ENCODE measurements around the gene RBM33.

RBM33 gene

DNA sequence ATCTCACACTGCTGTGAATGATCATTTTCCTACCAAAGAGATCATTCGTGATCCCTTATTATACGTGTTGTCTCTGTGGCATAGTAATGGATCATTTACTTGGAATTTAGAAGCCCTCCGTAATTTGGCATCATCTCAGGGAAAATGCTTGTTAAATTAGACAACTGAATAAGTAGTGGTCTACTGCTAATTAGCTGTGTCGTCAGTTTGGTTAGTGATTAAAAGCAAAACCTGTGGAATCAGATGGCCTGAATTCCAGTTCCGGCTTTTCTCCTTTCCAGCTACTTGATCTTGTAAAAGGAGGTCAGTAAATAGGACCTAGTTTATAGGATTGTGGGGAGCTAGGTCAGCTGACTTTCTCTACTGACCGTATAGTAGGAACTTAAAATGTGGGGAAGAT lies 65.6 kb downstream of the RBM33 start:
- no peaks in the 10 kb centered on the region for H3K4me1 Mint-ChIP-seq
- H3K27ac Mint-ChIP-seq: no peak overlapping the region
- peaks cover 5% of the 10 kb centered on the region for H3K27me3 Mint-ChIP-seq (ENCODE audit: low read depth, poor library complexity)
- H3K36me3 Mint-ChIP-seq (ENCODE audit: low read depth): peaks cover 57% of the 10 kb centered on the region
- no peaks in the 10 kb centered on the region for H3K9me3 Mint-ChIP-seq
- TF ChIP-seq, protein P1, sequence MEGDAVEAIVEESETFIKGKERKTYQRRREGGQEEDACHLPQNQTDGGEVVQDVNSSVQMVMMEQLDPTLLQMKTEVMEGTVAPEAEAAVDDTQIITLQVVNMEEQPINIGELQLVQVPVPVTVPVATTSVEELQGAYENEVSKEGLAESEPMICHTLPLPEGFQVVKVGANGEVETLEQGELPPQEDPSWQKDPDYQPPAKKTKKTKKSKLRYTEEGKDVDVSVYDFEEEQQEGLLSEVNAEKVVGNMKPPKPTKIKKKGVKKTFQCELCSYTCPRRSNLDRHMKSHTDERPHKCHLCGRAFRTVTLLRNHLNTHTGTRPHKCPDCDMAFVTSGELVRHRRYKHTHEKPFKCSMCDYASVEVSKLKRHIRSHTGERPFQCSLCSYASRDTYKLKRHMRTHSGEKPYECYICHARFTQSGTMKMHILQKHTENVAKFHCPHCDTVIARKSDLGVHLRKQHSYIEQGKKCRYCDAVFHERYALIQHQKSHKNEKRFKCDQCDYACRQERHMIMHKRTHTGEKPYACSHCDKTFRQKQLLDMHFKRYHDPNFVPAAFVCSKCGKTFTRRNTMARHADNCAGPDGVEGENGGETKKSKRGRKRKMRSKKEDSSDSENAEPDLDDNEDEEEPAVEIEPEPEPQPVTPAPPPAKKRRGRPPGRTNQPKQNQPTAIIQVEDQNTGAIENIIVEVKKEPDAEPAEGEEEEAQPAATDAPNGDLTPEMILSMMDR (IDR thresholded peaks at IDR 0.05): no peak
- H3K4me3 Mint-ChIP-seq: no peak overlapping the region
- DNase-seq: no peak

DNA sequence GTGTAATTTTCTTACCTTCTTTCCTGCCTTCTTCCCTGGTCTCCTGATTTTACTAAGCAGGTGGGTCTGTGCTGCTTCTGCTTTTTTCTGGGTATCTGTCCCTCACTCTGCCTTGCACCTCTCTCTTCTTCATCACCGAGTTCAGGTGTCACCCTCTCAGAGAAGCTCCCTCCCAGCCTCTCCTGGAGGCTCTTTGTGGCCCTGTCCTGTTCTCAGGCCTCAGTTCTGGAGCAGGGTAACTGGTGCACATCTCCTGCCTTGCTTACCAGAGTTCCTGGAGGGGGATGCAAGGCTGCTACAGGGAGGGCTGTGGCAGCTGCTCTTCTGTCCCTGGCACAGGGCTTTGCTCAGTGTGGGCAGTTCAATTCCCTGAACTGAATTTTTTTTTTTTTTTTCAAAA lies 66.1 kb downstream of the RBM33 start:
- Mint-ChIP-seq H3K4me1 (no peaks in the 10 kb centered on the region), H3K27me3 (ENCODE audit: low read depth, poor library complexity) (peaks cover 5% of the 10 kb centered on the region), H3K36me3 (ENCODE audit: low read depth) (peaks cover 57% of the 10 kb centered on the region), H3K4me3 (no peak overlapping the region), H3K27ac (no peak overlapping the region), H3K9me3 (no peaks in the 10 kb centered on the region)
- DNase-seq: no peak
- TF ChIP-seq, protein P1 (IDR thresholded peaks at IDR 0.05): no peak

DNA sequence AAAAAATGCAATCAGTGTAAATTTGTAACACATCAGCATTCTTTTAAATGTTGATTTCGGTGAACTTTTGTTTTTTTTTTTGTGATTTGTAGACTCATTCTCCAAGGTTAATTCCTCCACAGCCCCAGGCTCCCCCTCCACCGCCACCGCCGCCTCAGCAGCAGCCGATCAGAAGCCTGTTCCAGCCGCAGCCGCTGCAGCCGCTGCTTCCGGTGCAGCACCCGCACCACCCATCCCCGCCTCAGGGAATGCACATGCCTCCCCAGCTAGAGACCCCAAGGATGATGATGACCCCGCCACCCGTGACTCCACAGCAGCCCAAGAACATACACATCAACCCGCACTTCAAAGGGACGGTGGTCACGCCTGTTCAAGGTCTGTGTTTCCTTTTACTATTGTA lies 66.6 kb downstream of the RBM33 start:
- peaks cover 52% of the 10 kb centered on the region for H3K36me3 Mint-ChIP-seq (ENCODE audit: low read depth)
- DNase-seq: no peak
- TF ChIP-seq, protein P1 (IDR thresholded peaks at IDR 0.05): no peak
- no peak overlapping the region for H3K27ac Mint-ChIP-seq
- H3K4me1 Mint-ChIP-seq: no peaks in the 10 kb centered on the region
- no peaks in the 10 kb centered on the region for H3K9me3 Mint-ChIP-seq
- H3K27me3 Mint-ChIP-seq (ENCODE audit: low read depth, poor library complexity): peaks cover 5% of the 10 kb centered on the region
- no peak overlapping the region for H3K4me3 Mint-ChIP-seq

DNA sequence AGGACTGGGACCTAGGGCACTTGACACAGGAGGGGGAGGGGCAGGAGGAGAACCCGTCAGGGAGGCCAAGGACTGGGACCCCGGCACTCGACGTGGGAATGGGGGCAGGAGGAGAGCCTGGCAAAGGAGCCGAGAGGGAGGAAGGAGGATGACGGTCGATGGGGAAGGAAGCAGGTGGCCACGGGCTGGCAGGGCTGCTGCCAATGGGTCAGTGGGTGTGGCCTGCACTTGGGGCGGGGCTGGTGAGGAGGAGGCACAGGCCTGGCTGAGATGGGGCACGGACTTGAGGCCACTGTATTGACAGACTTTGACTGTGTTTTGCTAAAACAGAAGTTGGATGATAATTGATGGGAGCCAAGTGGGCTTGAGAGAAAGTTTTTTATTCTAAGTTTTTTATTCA lies 68.9 kb downstream of the RBM33 start:
- H3K4me3 Mint-ChIP-seq: no peak overlapping the region
- no peaks in the 10 kb centered on the region for H3K4me1 Mint-ChIP-seq
- H3K9me3 Mint-ChIP-seq: no peaks in the 10 kb centered on the region
- DNase-seq: no peak
- TF ChIP-seq, protein P1 (IDR thresholded peaks at IDR 0.05): no peak
- H3K36me3 Mint-ChIP-seq (ENCODE audit: low read depth): peaks cover 64% of the 10 kb centered on the region
- H3K27ac Mint-ChIP-seq: peak overlapping the region; percentile 68
- H3K27me3 Mint-ChIP-seq (ENCODE audit: low read depth, poor library complexity): peaks cover 5% of the 10 kb centered on the region

DNA sequence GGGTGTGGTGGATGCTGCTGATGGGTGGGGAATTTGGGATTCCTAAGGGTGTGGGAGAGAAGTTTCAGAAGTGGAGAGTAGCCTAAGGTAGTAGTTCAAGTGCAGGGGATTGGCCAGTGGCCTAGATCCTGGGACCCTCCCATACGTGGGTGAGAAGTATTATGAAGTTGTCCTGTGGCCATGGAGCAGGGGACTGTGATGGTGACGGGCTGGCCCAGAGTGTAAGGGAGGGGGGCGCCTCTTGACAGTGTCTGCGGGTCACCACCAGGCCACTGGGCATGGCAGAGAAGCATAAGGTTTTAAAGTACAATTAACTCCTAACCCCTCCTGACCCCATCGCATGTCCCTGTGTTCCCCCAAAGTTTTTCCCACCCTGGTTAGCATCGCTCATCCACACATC lies 70.2 kb downstream of the RBM33 start:
- Mint-ChIP-seq H3K27ac (peak overlapping the region; percentile 30), H3K4me1 (no peaks in the 10 kb centered on the region), H3K9me3 (no peaks in the 10 kb centered on the region), H3K27me3 (ENCODE audit: low read depth, poor library complexity) (peaks cover 5% of the 10 kb centered on the region), H3K4me3 (no peak overlapping the region), H3K36me3 (ENCODE audit: low read depth) (peaks cover 64% of the 10 kb centered on the region)
- TF ChIP-seq, protein P1 (IDR thresholded peaks at IDR 0.05): no peak
- no peak for DNase-seq

DNA sequence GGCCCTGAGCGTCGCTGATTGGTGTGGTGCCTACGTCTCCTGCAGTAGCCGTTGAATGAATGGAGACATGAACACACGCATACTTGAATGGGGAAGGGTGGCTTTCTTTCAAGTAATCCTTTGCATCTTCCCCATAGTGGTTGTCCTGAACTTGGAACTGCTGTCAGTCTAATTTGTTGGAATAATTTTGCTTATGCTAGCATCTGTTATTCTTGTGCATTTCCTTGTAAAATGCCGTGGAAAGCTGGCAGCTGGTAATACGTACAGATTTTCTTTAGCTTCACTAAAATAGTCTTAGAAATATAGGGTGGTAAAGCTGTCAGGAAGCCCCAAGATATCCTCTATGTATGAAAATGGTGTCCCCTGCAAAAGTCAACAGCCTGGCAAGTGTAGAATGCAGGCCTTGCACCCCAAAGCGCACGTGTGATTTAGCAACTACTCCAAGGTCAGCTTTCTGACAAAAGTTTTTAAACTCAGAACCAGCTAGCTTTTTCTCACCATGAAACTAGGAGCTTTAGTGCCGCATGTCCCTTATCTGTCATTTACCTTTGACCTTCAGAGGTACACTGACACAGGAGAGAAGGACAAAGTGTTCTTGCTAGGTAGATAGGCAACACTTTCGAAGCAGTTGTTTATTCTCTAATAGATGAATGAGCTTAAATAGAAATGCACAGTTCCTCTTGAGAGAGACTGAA lies 70.8 kb downstream of the RBM33 start:
- no peak for DNase-seq
- TF ChIP-seq, protein P1 (IDR thresholded peaks at IDR 0.05): no peak
- Mint-ChIP-seq H3K4me1 (no peaks in the 10 kb centered on the region), H3K9me3 (no peaks in the 10 kb centered on the region), H3K36me3 (ENCODE audit: low read depth) (peaks cover 64% of the 10 kb centered on the region), H3K27ac (peak overlapping the region; percentile 30), H3K27me3 (ENCODE audit: low read depth, poor library complexity) (peaks cover 5% of the 10 kb centered on the region), H3K4me3 (no peak overlapping the region)

Measured in nephron progenitor cell (in vitro differentiated cells).